B cell (primary cell): ENCODE data around the gene DMXL1.

ENCODE experiments used
- CTCF ChIP-seq: fragments of 200-600 bp; IDR thresholded peaks from one replicate; pipeline ENCODE4 v1.8.0; 2022; ENCODE audit warnings: antibody characterized with exemption, mild to moderate bottlenecking
- EZH2 ChIP-seq: IDR thresholded peaks from 2 replicates; pipeline ENCODE4 v1.6.1; 2012; ENCODE audit warnings: borderline replicate concordance, low read depth, mild to moderate bottlenecking, moderate library complexity, low read length; ENCODE audit not compliant: insufficient read depth, poor library complexity, severe bottlenecking

GRCh38 chr5:119269061-119269944, 198.4 kb downstream of the DMXL1 start:
- TF ChIP-seq CTCF (no peak), EZH2 (no peak)
